SK-N-SH (cell line): Measurements from ENCODE around the gene CASP9.

ENCODE experiments used
- CTCF ChIP-seq: fragments of 200-600 bp; sonication (generic); IDR thresholded peaks from 2 replicates; pipeline ENCODE4 v1.6.1; 2017; ENCODE audit warnings: antibody characterized with exemption, mild to moderate bottlenecking, moderate library complexity
- EP300 ChIP-seq, 2 experiments: IDR thresholded peaks; 2 replicates each; pipeline versions ENCODE4 v1.4.0 to v1.6.1; 2012; ENCODE audit warnings: borderline replicate concordance in 1 of 2, low read depth in 1 of 2, low read length in 1 of 2
- FOXJ3 ChIP-seq: sonication (generic); formaldehyde crosslinking; IDR thresholded peaks from 2 replicates; pipeline ENCODE4 v1.5.1; 2020; ENCODE audit warnings: mild to moderate bottlenecking, missing genetic modification reagents
- FOXM1 ChIP-seq: IDR thresholded peaks from 2 replicates; pipeline ENCODE4 v1.4.0; 2012; ENCODE audit warnings: low read depth, mild to moderate bottlenecking
- IRF3 ChIP-seq: fragments of 150-350 bp; IDR thresholded peaks from 2 replicates; pipeline ENCODE4 v1.6.1; 2016; ENCODE audit warnings: mild to moderate bottlenecking, low read depth, low read length
- TCF12 ChIP-seq: IDR thresholded peaks from 2 replicates; pipeline ENCODE4 v1.4.0; 2012
- USF2 ChIP-seq: fragments of 150-350 bp; IDR thresholded peaks from 2 replicates; pipeline ENCODE4 v1.6.1; 2017; ENCODE audit warnings: antibody characterized with exemption, low read length, low read depth, borderline replicate concordance

GRCh38 chr1:15570861-15571260 is 46.8 kb upstream of the CASP9 start:
- TF ChIP-seq EP300 (IDR thresholded peaks at IDR 0.05; ENCODE audit: borderline replicate concordance in 1 of 2, low read depth in 1 of 2, low read length in 1 of 2), result no peak
- TF ChIP-seq USF2, result no peak
- no peak for TF ChIP-seq TCF12
- no peak for TF ChIP-seq IRF3
- no peak for TF ChIP-seq CTCF
- TF ChIP-seq FOXM1, result no peak
- TF ChIP-seq FOXJ3 (CRISPR knock-in tag), result no peak
